ENCODE data around the gene CLMN. TPM values are rescaled to one million over a fixed set of nuclear protein-coding genes. Genes with fewer than 3 reads are reported as not detected.

CLMN gene
- total RNA-seq, 1 experiment from 2014 or later = 8.6 TPM

GRCh38 chr14:95272057-95272456 lies 47.7 kb downstream of the CLMN start:
- Histone ChIP-seq H3K4me3 (ENCODE audit: low read depth, low read length, poor library complexity, severe bottlenecking) (no peak overlapping the region), H3K4me1 (ENCODE audit: insufficient read depth, low read length, poor library complexity, severe bottlenecking) (peaks cover 15% of the 10 kb centered on the region), H3K36me3 (ENCODE audit: insufficient read depth, low read length, poor library complexity, severe bottlenecking) (no peaks in the 10 kb centered on the region), H3K9me3 (ENCODE audit: low read depth, low read length, poor library complexity, severe bottlenecking) (no peaks in the 10 kb centered on the region), H3K27ac (ENCODE audit: low read depth, low read length, poor library complexity, severe bottlenecking) (no peak overlapping the region), H3K27me3 (replicated peaks; ENCODE audit: insufficient read depth, low read depth, low read length, poor library complexity) (no peaks in the 10 kb centered on the region)
- TF ChIP-seq CTCF (conservative IDR thresholded peaks at IDR 0.05; ENCODE audit: low read depth, low read length) = no peak
- TF ChIP-seq EZH2 (IDR thresholded peaks at IDR 0.05; ENCODE audit: borderline replicate concordance, low read depth, low read length, poor library complexity, severe bottlenecking) = no peak
- no TSS peak for BruUV-seq (replicated peaks)
- CTCF ChIA-PET = no interaction called here
- POLR2A ChIA-PET (ENCODE audit: low non-redundant PET) = no interaction called here
- no peak for DNase-seq (ENCODE audit: low spot score)
- intact Hi-C loops (cut with micrococcal nuclease; ENCODE audit: unreplicated experiment) = no loop called here

- Histone ChIP-seq H3K4me3 (ENCODE audit: low read depth, low read length, poor library complexity, severe bottlenecking) (no peak overlapping the region), H3K9me3 (ENCODE audit: low read depth, low read length, poor library complexity, severe bottlenecking) (peaks cover 6% of the 10 kb centered on the region), H3K27ac (ENCODE audit: low read depth, low read length, poor library complexity, severe bottlenecking) (no peak overlapping the region), H3K4me1 (ENCODE audit: insufficient read depth, low read length, poor library complexity, severe bottlenecking) (peaks cover 30% of the 10 kb centered on the region), H3K36me3 (ENCODE audit: insufficient read depth, low read length, poor library complexity, severe bottlenecking) (no peaks in the 10 kb centered on the region), H3K27me3 (replicated peaks; ENCODE audit: insufficient read depth, low read depth, low read length, poor library complexity) (no peaks in the 10 kb centered on the region)
- TF ChIP-seq CTCF (conservative IDR thresholded peaks at IDR 0.05; ENCODE audit: low read depth, low read length) = no peak
- no peak for TF ChIP-seq EZH2 (IDR thresholded peaks at IDR 0.05; ENCODE audit: borderline replicate concordance, low read depth, low read length, poor library complexity, severe bottlenecking)
- ChIA-PET POLR2A (ENCODE audit: low non-redundant PET) (no interaction called here), CTCF (no interaction called here)
- BruUV-seq (replicated peaks) = no TSS peak
- DNase-seq (ENCODE audit: low spot score) = no peak
- intact Hi-C loops (cut with micrococcal nuclease; ENCODE audit: unreplicated experiment) = no loop called here
These were observed 49.5 kb downstream of the CLMN start for GRCh38 chr14:95270203-95270602.

GRCh38 chr14:95269493-95269892 lies 50.2 kb downstream of the CLMN start:
- Histone ChIP-seq H3K4me1 (ENCODE audit: insufficient read depth, low read length, poor library complexity, severe bottlenecking) (peaks cover 37% of the 10 kb centered on the region), H3K27ac (ENCODE audit: low read depth, low read length, poor library complexity, severe bottlenecking) (no peak overlapping the region), H3K9me3 (ENCODE audit: low read depth, low read length, poor library complexity, severe bottlenecking) (peaks cover 6% of the 10 kb centered on the region), H3K4me3 (ENCODE audit: low read depth, low read length, poor library complexity, severe bottlenecking) (no peak overlapping the region), H3K27me3 (replicated peaks; ENCODE audit: insufficient read depth, low read depth, low read length, poor library complexity) (no peaks in the 10 kb centered on the region), H3K36me3 (ENCODE audit: insufficient read depth, low read length, poor library complexity, severe bottlenecking) (no peaks in the 10 kb centered on the region)
- no TSS peak for BruUV-seq (replicated peaks)
- intact Hi-C loops (cut with micrococcal nuclease; ENCODE audit: unreplicated experiment) = loop anchor here (10.0 kb wide), 1 partner anchor 115 kb away; the partner anchor contains the start of gene DICER1
- no peak for DNase-seq (ENCODE audit: low spot score)
- TF ChIP-seq EZH2 (IDR thresholded peaks at IDR 0.05; ENCODE audit: borderline replicate concordance, low read depth, low read length, poor library complexity, severe bottlenecking) (no peak), CTCF (conservative IDR thresholded peaks at IDR 0.05; ENCODE audit: low read depth, low read length) (no peak)
- POLR2A ChIA-PET (ENCODE audit: low non-redundant PET) = no interaction called here
- CTCF ChIA-PET = no interaction called here
